GM06990 (cell line): Measurements from ENCODE around the gene SEMA3F.

Experiments used
- DNase-seq: peaks from one replicate; pipeline ENCODE4 v3.0.0-alpha.2; 2011; ENCODE audit not compliant: insufficient read length; ENCODE audit errors: extremely low read depth
- H3K27me3 ChIP-seq: replicated peaks from 2 replicates; pipeline ENCODE4 v1.6.0; 2011; ENCODE audit warnings: low read length; ENCODE audit not compliant: control insufficient read depth, insufficient read depth
- H3K36me3 ChIP-seq: 2 replicates; pipeline ENCODE4 v1.5.1; 2011; ENCODE audit warnings: low read length; ENCODE audit not compliant: control insufficient read depth, insufficient read depth
- H3K4me3 ChIP-seq: replicated peaks from 2 replicates; pipeline ENCODE4 v1.5.1; 2011; ENCODE audit warnings: low read depth, mild to moderate bottlenecking, control low read depth, low read length
- CTCF ChIP-seq: IDR thresholded peaks from 2 replicates; pipeline ENCODE4 v1.5.1; 2011; ENCODE audit warnings: low read length, control low read depth, mild to moderate bottlenecking, inconsistent platforms; ENCODE audit not compliant: insufficient read depth, poor library complexity, severe bottlenecking

Gene SEMA3F

GRCh38 chr3:50221051-50221410 is 65.9 kb downstream of the SEMA3F start:
- Histone ChIP-seq H3K27me3 (no peaks in the 10 kb centered on the region; the same call in 1 of the 2 replicates), H3K4me3 (no peak overlapping the region), H3K36me3 (no peaks in the 10 kb centered on the region)
- no peak for TF ChIP-seq CTCF
- DNase-seq = no peak

DNA sequence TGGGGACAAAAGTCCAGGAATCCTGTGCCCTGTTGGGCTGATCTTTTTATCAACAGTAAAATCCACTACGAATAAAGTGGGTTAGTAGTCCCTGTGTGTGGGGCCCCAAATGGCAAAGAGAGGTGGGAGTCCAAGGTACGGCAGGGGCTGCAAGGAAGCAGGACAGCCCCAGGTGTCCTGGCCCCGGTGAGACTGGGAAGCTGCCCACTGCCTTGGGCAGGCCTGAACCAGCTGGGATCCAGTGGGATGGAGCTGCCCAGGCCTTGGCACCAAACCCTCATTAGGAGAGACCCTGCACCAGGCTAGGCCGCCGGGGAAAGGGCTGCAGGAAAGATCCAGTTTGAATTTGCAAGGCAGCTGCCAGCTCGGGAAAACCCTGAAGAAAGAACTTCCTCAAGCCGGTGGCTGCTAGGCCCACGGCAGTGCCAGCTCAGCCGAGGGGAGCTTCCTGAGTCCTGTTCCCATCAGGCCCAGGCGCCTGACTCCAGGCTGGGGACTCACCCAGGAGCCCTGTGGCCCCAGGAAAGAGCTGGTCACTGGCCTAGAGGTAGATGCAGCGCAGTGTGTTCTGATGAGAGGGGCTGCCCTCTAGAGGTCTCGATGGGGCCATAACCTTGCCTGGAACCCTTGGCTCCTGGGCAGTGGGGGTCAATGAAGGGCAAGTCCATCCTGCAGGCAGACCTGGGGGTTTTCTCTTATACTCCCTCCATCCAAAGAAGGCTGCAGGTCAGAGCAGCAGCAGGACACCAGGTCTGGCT is 66.5 kb downstream of the SEMA3F start:
- no peaks in the 10 kb centered on the region; the same call in 1 of the 2 replicates for H3K27me3 ChIP-seq
- H3K4me3 ChIP-seq = no peak overlapping the region
- no peaks in the 10 kb centered on the region for H3K36me3 ChIP-seq
- no peak for TF ChIP-seq CTCF
- no peak for DNase-seq

DNA sequence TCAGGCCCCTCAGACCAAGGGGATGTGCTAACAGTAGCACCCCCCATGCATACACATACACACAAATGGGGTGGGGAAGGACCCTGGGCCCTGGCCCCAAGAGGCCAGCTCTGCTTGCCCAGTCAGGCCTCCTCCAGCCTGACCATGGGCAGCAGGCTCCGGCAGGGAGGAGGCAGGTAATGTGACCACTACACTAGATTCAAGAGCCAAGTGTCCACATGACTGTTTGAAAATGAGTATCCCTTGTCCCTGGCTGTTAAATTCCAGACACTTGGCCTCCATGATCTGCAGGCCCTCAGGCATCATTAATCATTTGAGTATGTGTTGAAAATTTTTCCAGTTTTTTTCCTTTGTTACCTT is 67.0 kb downstream of the SEMA3F start:
- H3K27me3 ChIP-seq = no peaks in the 10 kb centered on the region; the same call in 1 of the 2 replicates
- no peak for DNase-seq
- no peak overlapping the region for H3K4me3 ChIP-seq
- no peak for TF ChIP-seq CTCF
- no peaks in the 10 kb centered on the region for H3K36me3 ChIP-seq

GRCh38 chr3:50224639-50225038 is 69.5 kb downstream of the SEMA3F start:
- no peak for DNase-seq
- no peak overlapping the region for H3K4me3 ChIP-seq
- H3K27me3 ChIP-seq = no peaks in the 10 kb centered on the region; the same call in 1 of the 2 replicates
- TF ChIP-seq CTCF = no peak
- no peaks in the 10 kb centered on the region for H3K36me3 ChIP-seq

- Histone ChIP-seq H3K4me3 (peak overlapping the region; percentile 70), H3K36me3 (no peaks in the 10 kb centered on the region), H3K27me3 (no peaks in the 10 kb centered on the region; the same call in 1 of the 2 replicates)
- no peak for DNase-seq
- no peak for TF ChIP-seq CTCF
Measured at GRCh38 chr3:50226888-50227389, 71.8 kb downstream of the SEMA3F start.
